HG02642 (cell line): ENCODE measurements around the gene STK32C.

Experiments used
- ATAC-seq: cut with Tn5 transposase; IDR thresholded peaks from one replicate; pipeline ENCODE4 v1.9.1; 2021; ENCODE audit warnings: mild to moderate bottlenecking; ENCODE audit not compliant: unreplicated experiment, poor library complexity

STK32C gene

DNA sequence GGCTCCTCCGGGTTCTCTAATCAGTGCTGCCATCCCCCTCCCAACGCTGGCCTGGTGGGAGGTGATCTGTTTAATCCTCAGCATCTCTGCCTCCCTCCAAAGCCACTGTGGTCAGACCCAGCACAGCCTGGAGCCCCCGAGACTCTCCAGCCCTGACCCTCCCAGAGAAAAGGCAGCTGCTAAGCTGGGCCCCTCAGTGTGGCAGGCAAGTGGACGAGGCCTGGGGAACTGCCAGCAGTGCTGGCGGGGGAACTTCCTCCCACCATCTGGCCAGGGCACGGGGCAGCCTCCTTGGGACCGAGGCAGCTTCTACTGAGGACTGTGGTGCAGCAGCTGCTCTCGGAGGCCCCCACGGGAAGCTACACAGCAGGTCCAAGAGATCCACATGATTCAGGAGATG is 69.9 kb downstream of the STK32C start:
- no peak for ATAC-seq

DNA sequence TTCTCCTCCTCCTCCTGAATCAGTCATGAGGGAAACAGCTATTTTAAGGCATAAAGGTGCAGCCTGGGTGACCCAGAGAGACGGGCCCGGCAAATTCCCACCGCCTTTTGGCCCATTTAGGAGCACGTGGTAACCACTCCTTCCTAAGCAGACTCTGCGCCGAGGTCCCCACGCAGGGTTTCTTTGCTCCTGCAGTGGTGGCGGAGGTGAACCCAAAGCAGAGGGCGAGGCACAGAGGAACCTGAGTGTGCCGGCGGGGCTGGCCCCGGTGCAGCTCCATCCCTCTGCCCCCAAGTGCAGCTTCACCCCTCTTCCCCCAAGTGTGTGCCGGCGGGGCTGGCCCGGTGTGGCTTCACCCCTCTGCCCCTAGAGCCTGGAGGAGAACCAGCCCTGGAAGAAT is 70.4 kb downstream of the STK32C start:
- ATAC-seq = no peak

DNA sequence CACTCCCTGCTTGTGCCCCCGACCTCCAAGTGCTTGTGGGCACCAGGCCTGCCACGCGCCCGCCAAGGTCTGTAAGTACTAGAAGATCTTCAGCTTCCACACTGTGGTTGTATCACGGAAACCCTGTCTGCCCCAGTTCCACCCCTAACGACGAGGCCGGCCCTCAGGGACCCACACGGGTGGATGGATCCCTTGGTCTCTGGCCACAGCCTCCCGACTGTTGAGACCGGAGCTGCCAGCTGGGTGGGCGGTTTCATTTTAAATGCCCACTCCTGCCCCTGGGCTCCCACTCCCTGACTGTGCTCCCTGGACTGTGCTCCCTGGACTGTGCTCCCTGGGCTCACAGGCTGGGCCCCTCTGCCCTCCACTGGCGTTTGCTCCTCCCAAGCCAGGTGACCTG is 70.9 kb downstream of the STK32C start:
- ATAC-seq = no peak

DNA sequence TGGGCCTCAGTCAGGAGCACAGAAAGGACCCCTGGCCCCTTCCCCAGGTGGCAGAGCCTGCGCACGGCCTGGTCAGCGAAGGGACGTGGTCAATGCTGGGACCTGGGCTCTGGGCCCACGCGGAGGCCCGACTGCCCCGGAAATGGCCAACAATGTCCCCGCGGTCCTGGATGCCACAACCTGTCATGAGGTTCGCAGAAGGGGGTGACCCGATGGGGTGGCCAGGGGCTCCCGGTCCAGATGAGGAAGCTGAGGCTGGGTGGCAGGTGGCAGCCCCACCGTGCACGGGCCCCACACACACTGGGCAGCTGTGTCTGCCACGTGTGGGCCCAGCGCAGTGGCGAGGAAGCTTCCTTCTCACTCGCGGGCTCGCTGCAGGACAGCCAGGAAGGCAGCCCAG is 71.6 kb downstream of the STK32C start:
- no peak for ATAC-seq

DNA sequence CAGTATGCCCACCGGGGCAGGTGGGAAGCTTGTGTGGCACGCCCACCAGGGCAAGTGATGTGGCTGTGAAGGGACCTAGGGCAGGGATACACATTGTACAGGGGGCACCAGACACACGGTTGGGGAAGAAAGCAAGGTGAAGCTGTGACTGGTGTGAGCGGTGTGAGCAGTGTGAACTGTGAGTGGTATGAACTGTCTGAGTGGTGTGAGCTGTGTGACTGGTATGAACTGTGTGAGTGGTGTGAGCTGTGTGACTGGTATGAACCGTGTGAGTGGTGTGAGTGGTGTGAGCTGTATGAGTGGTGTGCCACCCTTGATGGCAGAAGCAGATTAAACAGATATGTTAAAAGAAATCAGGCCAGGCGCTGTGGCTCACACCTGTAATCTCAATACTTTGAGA is 72.9 kb downstream of the STK32C start:
- no peak for ATAC-seq

DNA sequence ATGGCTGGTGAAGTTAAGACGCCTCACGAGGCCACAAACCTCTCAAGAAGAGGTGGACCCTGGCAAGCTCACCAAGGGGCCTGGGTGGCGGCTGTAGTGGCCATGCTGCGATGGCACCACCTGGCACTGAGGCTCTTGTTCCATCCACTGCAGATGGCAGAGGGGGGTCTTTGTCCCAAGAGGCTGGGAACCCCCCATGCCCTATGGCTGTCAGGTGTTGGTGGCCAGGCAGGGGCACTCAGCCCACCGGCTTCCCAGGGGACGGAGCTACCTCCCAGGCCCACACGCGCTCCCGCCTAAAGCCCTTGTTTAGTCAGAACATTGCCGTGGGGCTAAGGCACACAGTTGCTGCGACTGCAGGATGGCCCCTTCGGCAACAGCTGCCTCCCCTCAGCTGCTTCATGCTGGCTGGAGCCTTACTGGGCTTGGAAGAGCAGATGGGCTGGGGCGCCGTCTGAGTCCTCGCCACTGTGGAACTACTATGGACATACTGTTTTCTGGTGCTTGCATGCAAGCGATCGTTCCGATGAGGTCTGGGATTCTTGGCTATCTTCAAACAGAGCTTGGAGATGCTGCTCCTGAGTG is 74.2 kb downstream of the STK32C start:
- no peak for ATAC-seq

DNA sequence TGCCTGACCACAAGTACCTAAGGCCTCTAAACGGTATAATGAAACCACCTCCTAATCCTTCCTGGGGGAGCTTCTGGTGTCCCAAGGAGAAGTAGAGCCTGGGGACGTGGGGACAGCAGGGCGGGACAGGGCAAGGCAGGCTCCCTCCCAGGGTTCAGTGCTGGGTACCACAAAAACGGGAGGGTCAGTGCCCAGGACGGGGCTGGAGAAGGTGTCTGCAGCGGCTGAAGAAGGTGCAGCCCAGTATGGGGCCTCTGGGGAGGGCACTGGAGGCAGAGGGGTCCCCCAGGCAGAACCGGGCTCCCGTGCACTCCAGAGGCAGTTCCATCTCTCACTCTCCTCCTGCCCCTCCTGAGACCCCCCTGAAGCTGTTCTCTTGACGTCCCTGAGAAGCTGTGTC is 74.8 kb downstream of the STK32C start:
- no peak for ATAC-seq

DNA sequence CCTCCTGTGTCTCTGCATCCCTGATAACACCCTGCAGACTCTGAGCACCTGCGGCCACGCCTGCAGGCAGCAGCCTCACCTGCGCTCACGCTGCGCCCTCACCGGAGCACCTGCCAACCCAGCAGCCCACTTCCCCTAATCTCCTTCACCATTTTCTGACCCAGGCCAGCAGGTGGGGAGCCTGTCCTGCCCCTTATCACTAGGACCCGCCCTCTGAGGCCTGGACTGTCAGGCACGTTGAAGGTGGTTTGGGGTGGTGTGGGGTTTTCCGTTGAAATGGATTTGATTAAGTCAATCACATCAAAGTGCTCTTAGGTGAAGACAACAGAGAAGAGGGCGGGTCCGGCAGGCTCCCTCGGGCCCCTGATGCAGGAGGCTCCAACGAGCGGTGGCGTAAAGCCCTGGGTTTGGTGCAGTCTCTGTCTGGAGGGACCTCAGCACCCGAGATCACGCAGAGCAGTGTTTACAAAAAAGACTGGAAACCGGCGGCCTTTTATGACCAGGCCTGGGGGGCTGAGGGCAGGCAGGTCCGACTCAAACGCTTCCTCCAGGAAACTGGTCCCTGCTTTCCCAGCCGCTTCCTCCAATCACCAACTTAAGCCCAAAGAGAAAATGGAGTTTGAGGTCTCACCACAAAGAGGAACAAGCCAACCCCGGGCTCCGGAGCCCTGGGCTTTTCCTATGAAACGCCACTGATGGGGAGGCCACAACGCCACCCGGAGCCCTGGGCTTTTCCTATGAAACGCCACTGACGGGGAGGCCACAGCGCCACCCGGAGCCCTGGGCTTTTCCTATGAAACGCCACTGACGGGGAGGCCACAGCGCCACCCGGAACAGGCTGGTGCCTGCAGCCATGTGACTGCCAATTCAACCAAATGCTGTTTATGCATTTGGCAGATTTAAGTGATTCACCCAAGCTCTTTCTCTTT is 75.5 kb downstream of the STK32C start:
- ATAC-seq = no peak

DNA sequence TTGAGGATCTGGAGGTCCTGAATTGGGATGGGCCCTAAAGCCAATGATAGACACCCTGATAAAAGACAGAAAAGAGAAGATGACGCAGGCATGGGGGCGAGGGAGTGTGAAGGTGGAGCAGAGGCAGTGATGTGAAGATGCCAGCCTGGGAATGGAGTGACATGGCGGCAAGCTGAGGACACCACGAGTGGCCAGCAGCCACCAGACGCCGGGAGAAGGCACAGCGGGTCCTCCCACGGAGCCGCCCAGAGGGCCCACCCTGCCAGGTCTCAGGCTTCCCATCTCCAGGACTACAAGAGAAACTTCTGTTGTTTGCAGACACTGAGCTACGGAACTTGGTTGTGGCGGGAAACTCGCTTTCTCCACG is 76.1 kb downstream of the STK32C start:
- no peak for ATAC-seq

DNA sequence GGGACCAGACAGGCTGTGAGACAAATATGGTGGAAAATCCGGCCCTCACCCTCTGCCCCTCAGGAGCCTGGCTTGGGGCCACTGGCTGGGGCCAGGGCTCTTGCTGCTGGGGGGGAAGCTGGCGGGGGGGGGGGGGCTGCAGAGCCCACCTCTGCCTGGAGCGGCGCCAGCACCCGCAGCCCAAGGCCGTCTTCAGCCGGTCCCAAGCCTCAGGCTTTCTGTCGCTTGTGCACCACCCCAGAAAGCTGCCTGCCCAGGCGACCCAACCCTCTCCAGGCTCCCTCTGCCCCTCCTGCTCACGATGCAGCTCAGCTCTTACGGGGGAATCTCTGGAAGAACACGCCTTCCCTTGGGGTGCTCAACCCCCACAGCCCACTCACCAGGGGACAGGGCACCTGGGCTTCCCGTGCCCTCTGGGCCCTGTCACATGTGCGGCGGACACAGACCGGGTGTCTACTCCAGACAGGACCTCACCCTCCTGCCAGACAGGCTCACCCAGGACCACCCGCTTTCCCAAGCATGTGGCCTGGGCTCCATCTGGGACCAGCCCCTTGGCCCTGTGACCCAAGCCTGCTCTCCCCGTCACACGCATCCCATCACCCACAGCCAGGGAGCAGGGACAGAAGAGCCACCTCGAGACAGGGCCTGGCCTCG is 77.1 kb downstream of the STK32C start:
- ATAC-seq = no peak

DNA sequence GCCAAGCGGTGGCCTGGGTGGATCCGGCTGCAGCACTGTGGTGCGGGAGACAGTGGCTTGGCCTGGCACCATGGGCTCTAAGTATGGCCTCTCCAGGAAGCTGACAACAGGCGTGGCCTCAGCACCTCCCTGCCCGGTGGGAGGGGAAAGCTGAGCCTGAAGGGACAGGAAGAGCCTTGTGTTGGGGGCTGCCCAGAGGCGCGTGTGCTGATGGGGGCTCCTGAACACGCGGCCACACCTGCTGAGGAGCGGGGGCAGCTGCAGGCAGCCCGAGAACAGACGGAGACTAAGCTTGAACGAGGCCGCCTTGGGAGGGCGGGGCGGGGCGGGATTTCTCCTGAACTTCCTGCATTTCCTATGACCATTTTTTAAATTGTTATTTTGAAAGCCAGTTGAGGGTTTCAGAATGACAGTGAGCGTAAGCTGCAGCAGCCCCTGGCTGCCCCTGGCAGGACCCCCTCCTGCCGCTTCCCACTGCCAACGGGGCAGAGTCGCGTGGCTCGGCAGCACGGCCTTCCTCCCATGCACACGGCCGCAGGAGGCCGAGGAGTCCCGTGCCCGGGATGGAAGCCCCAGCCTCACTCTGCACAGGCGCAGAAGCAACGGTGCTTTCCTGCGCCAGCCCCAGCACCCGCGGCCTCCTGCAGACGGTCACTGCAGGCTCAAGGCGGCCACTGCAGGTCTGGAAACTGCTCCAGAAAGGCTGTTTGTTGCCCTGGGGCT is 77.8 kb downstream of the STK32C start:
- peak; percentile 64 for ATAC-seq

DNA sequence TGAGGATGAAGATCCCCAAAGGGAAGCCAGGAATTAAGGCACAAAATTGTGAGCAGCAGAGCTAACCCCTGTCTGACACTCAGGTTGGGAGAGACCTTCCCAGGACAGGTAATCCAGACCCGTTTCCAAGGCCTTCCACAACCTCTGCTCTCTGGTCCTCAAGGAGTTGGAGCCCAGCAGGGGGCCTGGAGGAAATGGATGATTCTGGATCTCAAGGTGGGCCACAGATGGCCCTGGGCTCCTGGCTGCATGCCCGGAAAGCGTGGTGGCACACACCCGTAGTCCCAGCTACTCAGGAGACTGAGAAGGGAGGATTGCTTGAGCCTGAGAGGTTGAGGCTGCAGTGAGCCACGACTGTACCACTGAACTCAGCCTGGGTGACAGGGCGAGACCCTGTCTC is 78.7 kb downstream of the STK32C start:
- no peak for ATAC-seq

DNA sequence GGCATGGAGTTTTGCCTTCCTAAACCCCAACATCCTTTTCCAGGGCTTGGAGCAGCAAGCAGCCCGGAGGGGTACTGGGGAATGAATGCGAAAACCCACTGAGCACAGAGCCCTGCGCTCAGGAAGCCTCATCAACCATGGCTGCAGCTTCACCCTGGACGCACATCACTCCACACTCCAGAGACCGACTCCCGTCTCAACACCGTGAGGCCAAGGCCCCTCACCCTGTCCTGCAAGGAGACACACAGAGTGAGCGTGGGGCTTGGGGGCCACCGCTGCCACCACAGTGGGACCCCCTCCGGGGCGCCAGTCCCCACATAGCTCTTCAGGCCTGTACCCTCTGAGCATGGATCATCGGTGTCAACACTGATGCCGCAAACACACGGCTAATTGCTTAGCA is 79.1 kb downstream of the STK32C start:
- ATAC-seq = no peak

DNA sequence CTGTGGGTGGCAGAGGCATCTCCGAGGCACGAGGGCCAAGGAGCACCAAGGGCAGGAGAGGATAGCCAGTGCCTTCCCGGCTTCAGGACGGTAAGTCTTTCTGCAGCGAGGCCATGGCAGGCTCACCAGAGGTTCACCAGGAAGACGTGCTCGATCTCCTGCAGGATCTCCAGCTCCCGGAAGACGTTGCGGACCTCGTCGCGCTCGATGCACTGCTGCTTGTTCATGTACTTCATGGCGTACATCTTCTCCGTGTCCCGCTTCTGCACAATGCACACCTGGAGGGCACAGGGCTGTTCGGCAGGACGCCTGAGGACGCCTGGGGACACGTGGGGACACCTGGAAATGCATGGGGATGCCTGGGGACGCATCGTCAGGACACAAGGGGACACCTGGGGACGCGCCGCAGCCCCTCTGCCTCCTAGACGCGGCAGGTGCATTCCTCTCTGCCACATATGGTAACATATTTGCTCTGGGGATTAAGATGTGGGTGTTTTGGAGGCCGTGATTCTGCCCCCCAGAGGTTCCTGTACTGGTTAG is 79.8 kb downstream of the STK32C start:
- ATAC-seq = no peak

DNA sequence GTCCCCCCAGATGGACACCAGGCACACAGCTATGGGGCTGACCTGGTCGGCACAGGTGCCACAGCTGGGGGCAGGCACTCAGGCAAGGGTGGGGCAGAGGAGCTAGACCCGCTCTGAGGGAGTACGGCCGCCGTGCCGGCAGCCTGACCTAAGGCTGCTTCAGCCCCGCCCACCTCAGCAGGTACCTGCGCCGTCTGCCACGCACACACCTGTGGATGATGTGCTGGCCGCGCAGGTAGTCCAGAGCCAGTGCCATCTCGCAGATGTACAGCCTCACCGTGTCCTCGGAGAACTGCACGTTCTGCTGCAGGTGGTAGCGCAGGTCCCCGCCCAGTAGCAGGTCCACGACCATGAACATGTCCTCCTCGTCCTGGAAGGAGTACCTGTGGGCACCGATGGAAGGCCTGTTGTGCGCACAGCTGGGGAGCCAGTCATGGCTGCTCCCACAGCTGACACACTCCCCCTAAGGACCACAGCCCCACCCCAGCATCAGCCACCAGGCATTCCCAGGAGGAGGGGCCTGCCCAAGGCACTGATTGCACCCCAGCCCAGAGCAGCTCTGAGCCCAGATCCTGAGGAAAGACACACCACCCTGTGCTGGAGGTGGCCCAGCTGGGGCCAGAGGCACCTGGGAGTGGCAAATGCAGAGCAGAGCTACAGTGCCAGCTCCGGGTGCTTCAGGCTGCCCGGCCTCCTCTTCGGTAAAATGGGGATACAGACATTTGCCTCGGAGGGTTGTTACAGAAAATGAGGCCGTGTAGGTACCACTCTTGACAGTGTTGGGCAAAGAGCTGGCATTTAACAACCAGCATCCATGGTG is 81.0 kb downstream of the STK32C start:
- ATAC-seq = no peak

DNA sequence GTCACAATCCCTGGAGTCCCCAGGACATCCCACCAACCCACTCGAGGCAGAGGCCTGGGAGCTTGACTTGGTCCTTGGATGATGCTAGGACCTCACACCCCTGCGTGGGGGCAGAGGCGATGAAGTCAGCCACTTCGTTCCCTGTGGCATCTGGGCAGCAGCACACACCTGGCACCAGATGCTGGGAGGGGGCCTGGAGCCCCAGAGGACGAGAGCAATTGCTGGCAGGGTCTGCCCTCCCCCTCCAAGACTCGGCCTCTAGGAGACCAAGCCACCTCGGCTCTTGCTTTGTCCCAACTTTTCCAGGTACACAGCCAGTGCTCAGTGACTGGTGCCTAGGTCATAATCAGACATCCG is 81.9 kb downstream of the STK32C start:
- ATAC-seq = no peak

DNA sequence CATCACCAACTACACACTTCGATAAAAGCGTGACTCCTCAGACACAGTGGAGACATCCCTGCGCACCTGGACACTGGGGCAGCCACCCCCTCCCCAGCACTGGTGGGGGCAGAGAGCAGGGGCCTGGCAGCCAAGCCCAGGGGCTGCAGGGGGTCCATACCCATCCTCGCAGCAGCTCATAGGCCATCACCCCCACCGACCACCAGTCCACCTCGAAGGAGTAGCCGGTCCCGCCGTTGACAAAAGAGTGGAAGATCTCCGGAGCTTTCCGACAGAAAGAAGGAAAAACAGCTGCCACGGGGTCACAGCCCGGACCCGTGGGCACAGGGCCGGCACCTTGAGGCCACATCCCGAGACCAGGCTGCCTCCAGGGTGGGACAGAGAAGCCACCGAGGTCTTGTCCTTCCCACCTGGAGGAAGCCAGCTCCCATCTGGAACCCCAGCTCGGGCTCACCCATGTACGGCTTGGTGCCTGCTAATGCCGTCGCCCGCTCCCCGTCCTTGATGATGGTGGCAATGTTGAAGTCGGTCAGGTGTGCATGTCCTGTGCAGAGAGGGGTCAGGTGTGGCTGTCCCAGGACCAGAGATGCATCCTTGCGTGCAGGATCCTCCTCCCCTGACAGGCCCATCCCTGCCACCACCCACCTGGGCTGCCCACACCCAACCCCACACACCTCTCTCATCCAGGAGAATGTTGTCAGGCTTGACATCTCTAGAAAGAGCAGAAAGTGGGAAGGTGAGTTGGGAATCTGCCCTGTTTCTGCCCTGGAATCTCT is 82.5 kb downstream of the STK32C start:
- ATAC-seq = no peak

DNA sequence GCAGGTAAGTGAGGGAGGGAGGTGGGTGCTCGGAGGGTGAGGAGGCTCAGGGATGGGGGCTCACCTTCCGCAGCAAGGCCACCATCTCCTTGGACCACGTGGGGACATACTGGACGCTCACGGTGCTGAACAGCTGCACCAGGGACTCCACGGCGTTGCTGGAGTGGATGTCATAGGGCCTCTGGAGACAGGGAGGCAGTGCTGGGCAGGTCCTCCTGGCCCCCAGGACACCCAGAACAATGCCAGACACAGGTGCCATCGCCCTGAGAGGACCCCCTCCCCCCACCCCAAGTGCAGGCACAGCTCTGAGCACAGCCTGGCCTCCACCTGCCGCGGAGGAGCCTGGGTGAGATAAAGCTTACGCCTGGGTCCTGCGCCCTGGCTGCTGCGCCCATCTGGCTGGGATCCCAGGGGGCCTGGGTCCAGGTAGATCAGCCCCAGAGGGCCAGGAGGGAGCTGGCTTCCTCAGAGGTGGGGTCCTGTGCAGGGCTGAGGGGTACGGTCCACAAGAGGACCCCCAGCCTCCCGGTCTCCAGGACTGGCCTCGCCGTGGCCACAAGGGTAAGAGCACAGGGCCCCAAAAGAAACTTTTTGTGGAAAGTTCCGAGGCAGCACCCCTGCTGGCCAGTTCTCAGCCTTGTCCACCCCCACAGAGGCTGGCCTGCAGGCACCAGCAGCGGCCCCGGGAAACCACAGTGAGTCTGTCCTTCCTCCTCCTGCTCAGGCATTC is 83.2 kb downstream of the STK32C start:
- no peak for ATAC-seq
